H1 (cell line): ENCODE measurements around the gene FBXO38.

Experiments used
- CBX8 ChIP-seq: fragments of 300-800, 300-1000 bp; sonication (generic); IDR thresholded peaks from 2 replicates; pipeline ENCODE4 v1.7.1; 2016; ENCODE audit warnings: low read depth, low read length, borderline replicate concordance
- CEBPB ChIP-seq: IDR thresholded peaks from 2 replicates; pipeline ENCODE4 v1.6.1; 2012; ENCODE audit warnings: low read depth, low read length
- CTCF ChIP-seq, 3 experiments: IDR thresholded peaks; 1 replicate in 2 of 3; 2 replicates in 1 of 3; pipeline versions ENCODE4 v1.5.1 to v1.6.1; 2011; ENCODE audit warnings: low read length in 3 of 3, mild to moderate bottlenecking in 3 of 3, inconsistent platforms in 2 of 3, low read depth in 1 of 3, moderate library complexity in 1 of 3; ENCODE audit not compliant: insufficient read depth in 1 of 3; ENCODE audit errors: control extremely low read depth in 1 of 3
- EP300 ChIP-seq, 2 experiments: IDR thresholded peaks; 1 replicate in 1 of 2; 2 replicates in 1 of 2; pipeline ENCODE4 v1.6.1; 2011 to 2012; ENCODE audit warnings: low read depth in 2 of 2, low read length in 2 of 2, mild to moderate bottlenecking in 2 of 2, borderline replicate concordance in 1 of 2, inconsistent platforms in 1 of 2, moderate library complexity in 1 of 2
- KDM5A ChIP-seq: fragments of 200-600 bp; IDR thresholded peaks from 2 replicates; pipeline ENCODE4 v1.7.1; 2012; ENCODE audit warnings: mild to moderate bottlenecking, low read length, inconsistent platforms, mixed read lengths
- MAX ChIP-seq: IDR thresholded peaks from 2 replicates; pipeline ENCODE4 v1.6.1; 2012; ENCODE audit warnings: inconsistent platforms
- POLR2A ChIP-seq, 2 experiments: IDR thresholded peaks; 1 replicate in 1 of 2; 2 replicates in 1 of 2; pipeline ENCODE4 v1.6.1; 2011; ENCODE audit warnings: low read depth in 2 of 2, low read length in 2 of 2, mild to moderate bottlenecking in 2 of 2; ENCODE audit errors: control extremely low read depth in 1 of 2
- POLR2AphosphoS5 ChIP-seq: IDR thresholded peaks from 2 replicates; pipeline ENCODE4 v1.6.1; 2011; ENCODE audit warnings: low read depth, low read length
- POU5F1 ChIP-seq: IDR thresholded peaks from 2 replicates; pipeline ENCODE4 v1.6.1; 2011; ENCODE audit warnings: low read depth, mild to moderate bottlenecking, low read length, moderate library complexity
- TAF1 ChIP-seq: IDR thresholded peaks from 2 replicates; pipeline ENCODE4 v1.6.1; 2011; ENCODE audit warnings: mild to moderate bottlenecking, low read depth, low read length
- USF2 ChIP-seq: IDR thresholded peaks from 2 replicates; pipeline ENCODE4 v1.6.1; 2011; ENCODE audit warnings: low read length, improper control_type of control experiment

- TF ChIP-seq CTCF (IDR thresholded peaks at IDR 0.05; ENCODE audit: control extremely low read depth in 1 of 3, insufficient read depth in 1 of 3, low read depth in 1 of 3, low read length in 3 of 3) (no peak), EP300 (IDR thresholded peaks at IDR 0.05; ENCODE audit: borderline replicate concordance in 1 of 2, low read depth in 2 of 2, low read length in 2 of 2) (no peak), POLR2A (IDR thresholded peaks at IDR 0.05; ENCODE audit: control extremely low read depth in 1 of 2, low read depth in 2 of 2, low read length in 2 of 2) (no peak), CBX8 (no peak), KDM5A (no peak), POU5F1 (no peak), USF2 (no peak), TAF1 (no peak), CEBPB (no peak), MAX (no peak), POLR2AphosphoS5 (no peak)
Observed at GRCh38 chr5:148394587-148395019, 10.8 kb downstream of the FBXO38 start.
